ENCODE results near the gene TCF7L1.
A peak's percentile ranks its signal among the peaks of the same experiment; 100 is the strongest.
"Not testable (repeated sequence)": the region's sequence is repeated elsewhere in the genome, so short reads cannot be mapped to it uniquely, and the experiment has no call there.

Gene TCF7L1

DNA sequence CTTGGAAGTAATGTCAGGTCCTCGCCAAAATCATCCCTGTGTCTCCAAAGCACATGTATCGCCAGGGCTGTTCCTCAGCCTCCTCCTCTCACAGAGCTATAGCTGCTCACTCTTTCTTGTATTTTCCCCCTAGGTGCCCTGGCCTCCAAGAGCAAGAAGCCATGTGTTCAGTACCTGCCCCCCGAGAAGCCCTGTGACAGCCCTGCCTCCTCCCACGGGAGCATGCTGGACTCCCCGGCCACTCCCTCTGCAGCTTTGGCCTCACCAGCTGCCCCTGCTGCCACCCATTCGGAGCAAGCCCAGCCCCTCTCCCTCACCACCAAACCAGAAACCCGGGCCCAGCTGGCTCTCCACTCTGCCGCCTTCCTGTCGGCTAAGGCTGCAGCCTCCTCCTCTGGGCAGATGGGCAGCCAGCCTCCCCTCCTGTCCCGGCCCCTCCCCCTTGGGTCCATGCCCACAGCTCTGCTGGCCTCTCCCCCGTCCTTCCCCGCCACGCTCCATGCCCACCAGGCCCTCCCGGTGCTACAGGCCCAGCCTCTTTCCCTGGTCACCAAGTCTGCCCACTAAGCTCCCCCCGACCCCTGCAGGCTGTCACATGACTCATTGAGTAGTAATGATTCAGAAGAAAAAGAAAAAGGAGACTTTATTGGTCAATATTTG lies 175.8 kb downstream of the TCF7L1 start:
- DNase-seq, result no peak
- TF ChIP-seq POLR2A (IDR thresholded peaks at IDR 0.05; ENCODE audit: low read length) (no peak), GATA1 (IDR thresholded peaks at IDR 0.05; ENCODE audit: low read depth, low read length) (no peak)

DNA sequence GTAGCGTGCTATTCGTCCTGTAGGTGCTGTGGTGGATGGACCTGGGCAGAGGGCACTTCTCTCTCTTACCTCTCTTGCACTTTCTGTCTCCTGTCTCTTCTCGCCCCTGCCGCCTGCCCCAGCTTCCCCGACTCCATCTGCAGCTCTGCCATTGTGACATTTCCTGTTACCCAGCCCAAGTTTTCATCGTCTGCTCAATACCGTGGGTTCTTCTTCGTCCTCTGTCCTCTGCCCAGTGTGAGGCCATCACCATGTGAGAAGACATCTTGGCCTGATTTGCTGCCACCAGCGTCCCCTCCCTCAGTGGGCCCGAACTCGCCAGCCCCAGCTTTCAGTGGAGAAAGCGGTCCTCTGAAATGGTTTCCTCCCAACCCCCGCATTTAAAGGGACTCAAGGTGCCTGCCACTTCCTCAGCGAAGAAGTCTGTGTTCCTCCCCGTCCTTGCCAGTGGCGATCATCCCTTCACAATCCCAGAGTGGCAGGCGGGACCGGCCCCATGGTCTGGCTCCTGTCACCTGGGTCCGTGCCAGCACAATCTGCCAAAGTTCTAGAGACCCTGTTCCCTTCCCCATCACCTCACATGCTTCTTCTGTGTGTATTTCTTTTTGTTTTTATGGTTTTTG lies 176.6 kb downstream of the TCF7L1 start:
- TF ChIP-seq GATA1 (IDR thresholded peaks at IDR 0.05; ENCODE audit: low read depth, low read length) (no peak), POLR2A (IDR thresholded peaks at IDR 0.05; ENCODE audit: low read length) (no peak)
- DNase-seq, result no peak

DNA sequence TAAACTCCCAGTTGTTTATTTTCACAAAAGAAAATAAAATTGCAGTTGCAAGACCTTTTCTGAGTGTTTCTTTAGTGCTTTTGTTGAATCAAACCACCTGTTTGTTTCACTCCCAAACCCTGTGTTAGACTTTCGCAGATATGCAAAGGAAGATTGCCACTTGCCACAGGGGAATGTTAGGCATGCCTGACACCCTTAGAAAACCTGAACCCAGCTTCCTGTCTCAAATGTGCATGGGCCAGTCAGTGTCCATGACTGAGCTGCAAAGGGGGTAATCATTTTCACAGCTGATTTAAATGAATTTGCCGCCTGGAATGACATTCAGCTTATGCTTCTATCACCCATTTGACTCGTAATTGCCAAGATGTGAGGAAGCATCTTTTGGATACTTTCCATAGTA lies 177.1 kb downstream of the TCF7L1 start:
- TF ChIP-seq GATA1 (IDR thresholded peaks at IDR 0.05; ENCODE audit: low read depth, low read length) (no peak), POLR2A (IDR thresholded peaks at IDR 0.05; ENCODE audit: low read length) (no peak)
- no peak for DNase-seq

DNA sequence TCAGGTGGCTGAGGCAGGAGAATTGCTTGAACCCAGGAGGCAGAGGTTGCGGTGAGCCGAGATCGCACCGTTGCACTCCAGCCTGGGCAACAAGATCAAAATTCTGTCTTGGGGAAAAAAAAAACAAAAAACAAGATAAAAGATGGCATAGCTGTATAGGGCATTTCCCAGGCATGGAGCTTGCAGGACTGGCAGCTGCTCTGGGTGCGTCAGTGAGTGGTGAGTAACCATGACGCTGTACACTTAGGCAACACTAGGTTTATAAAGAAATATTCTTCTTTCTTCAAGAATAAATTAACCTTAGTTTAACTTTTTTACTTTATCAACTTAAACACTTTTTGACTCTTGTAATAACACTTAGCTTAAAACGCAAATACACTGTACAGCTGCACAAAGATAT lies 179.2 kb downstream of the TCF7L1 start:
- no peak for TF ChIP-seq POLR2A (IDR thresholded peaks at IDR 0.05; ENCODE audit: low read length)
- TF ChIP-seq GATA1 (IDR thresholded peaks at IDR 0.05; ENCODE audit: low read depth, low read length), result no peak
- no peak for DNase-seq

DNA sequence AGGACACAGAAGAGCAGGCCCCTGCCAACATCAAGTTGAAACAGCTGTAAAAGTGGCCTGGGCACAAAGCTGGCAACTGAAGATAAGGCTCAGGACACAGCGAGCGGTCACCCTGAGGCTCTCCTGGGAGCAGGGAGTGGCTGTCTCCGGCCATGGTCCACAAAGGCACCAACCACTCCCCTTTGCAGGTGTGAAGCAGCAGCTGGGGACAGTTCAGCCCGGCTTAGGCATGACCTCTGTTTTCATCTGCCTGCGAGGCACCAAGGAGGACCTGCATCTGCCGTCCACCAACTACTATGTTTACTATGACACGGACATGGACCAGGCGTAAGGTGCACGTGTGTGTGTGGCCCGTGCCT lies 181.7 kb downstream of the TCF7L1 start:
- TF ChIP-seq GATA1 (IDR thresholded peaks at IDR 0.05; ENCODE audit: low read depth, low read length) (no peak), POLR2A (IDR thresholded peaks at IDR 0.05; ENCODE audit: low read length) (no peak)

DNA sequence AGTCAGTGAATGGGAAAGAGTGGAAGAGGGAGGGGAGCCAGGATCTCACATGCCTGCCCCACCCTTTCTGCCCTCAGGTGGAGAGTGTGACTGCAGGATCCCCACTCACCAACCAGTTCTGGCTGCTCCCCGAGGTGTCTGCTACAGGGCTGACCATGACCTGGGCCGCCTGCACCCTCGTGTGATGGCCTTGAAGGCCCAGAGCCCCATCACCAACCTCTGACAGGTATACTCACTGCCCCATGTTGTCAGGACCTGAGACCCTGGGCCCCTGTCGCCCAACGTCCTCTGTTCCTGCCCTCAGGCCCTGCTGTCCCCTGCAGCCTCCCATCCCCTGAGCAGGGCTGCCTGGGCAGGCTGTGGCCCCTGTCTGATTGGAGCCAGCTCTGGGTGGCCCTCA lies 182.7 kb downstream of the TCF7L1 start:
- DNase-seq, result not testable (repeated sequence)

More for the DNA sequence above, 181.7 kb downstream of the TCF7L1 start:
- peak in 1 of 2 experiments; percentile 22 for DNase-seq

DNA sequence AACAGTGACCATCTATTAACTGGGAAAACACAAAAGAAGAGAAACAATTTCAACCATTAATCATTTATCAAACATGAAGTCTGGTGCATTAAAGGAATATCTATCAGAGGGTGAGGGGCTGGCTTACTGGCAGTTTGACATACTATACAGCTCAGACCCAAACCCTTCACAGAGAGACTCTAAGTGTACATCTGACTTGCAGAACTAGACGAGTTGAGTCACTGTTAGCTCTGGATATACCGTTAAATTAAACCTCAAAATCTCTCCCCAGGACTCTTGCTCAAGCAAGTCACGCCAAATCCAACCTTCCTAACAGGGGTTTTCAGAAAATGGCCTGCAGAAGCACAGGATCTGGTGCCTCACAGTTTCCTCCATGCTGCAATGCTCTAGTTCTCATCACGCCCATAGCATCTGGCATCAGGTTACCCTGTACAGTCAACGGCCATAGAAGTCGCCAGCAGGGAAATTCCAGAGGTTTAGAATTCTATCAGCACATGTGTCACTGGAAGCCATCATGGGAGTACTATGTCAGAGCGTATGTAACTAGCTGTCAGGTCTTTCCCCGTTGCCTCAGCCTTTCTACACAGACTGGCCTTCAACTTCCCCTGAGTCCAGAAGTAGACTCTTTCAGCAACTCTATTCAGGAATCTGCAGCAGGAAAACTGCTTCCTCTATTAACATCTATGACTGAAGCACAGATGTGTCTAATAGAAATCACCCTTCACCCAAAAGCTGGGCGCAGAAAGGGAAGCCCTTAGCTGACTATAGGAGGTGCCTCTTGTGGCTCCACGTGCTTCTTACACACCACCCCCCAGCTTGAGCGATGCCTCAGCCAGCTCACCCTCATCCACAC lies 185.3 kb downstream of the TCF7L1 start:
- no peak for DNase-seq
- no peak for TF ChIP-seq POLR2A (IDR thresholded peaks at IDR 0.05; ENCODE audit: low read length)

DNA sequence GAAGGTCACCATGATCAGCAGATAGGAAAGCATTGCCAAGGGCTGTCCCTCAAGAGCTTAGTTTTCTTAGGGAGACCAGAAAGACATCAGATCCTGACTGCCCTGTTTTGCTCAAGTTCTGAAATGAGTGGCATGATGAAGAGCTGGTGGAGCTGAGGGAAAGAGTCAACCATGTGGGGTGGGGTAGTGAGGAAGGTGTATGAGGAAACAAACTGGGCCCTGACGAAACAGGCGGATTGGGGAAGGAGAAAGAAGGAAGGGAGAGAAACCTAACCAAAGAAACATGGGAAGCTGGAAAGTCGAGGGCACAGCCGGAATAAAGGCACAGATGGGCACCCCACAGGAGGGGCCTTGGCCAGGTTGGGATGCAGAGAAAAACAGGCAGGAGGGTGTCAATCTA lies 186.6 kb downstream of the TCF7L1 start:
- TF ChIP-seq GATA1 (IDR thresholded peaks at IDR 0.05; ENCODE audit: low read depth, low read length), result no peak
- no peak for TF ChIP-seq POLR2A (IDR thresholded peaks at IDR 0.05; ENCODE audit: low read length)
- no peak for DNase-seq

DNA sequence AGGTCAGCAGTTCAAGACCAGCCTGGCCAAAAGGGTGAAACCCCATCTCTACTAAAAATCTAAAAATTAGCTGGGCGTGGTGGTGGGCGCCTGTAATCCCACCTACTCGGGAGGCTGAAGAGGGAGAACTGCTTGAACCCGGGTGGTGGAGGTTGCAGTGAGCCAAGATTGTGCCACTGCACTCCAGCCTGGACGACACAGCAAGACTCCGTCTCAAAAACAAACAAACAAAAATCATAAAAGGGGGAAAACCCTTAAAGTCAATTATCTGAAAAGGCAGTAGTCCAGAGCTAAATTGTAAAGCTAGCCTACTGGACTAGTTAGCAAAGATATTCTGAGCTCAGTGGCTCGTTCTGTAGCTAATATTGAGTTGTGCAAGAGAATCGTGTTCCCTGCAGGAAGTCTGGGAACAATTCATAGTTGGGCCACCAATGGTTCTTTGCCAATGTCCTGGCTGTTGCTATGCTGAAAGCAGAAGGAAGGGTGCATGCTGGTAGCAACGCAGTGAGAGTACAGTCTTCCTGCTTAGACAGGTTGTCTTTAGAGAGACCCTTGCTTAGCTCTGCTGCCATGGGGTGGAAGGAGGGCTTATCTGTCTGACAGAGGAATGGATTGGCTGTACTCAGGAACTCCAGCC lies 190.3 kb downstream of the TCF7L1 start:
- TF ChIP-seq POLR2A (IDR thresholded peaks at IDR 0.05; ENCODE audit: low read length), result no peak
- TF ChIP-seq GATA1 (IDR thresholded peaks at IDR 0.05; ENCODE audit: low read depth, low read length), result no peak
- no peak for DNase-seq

DNA sequence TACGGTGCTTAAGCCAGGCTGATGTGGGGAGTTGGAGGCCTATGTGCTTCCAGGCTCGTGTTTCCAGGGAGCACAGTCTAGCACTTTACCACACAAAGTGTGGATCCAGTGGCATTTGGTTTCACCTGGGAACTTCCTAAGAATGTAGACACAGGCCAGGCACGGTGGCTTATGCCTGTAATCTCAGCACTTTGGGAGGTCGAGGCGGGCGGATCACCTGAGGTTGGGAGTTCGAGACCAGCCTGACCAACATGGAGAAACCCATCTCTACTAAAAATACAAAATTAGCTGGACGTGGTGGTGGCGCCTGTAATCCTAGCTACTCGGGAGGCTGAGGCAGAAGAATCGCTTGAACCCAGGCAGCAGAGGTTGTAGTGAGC lies 190.8 kb downstream of the TCF7L1 start:
- not testable (repeated sequence) for DNase-seq

DNA sequence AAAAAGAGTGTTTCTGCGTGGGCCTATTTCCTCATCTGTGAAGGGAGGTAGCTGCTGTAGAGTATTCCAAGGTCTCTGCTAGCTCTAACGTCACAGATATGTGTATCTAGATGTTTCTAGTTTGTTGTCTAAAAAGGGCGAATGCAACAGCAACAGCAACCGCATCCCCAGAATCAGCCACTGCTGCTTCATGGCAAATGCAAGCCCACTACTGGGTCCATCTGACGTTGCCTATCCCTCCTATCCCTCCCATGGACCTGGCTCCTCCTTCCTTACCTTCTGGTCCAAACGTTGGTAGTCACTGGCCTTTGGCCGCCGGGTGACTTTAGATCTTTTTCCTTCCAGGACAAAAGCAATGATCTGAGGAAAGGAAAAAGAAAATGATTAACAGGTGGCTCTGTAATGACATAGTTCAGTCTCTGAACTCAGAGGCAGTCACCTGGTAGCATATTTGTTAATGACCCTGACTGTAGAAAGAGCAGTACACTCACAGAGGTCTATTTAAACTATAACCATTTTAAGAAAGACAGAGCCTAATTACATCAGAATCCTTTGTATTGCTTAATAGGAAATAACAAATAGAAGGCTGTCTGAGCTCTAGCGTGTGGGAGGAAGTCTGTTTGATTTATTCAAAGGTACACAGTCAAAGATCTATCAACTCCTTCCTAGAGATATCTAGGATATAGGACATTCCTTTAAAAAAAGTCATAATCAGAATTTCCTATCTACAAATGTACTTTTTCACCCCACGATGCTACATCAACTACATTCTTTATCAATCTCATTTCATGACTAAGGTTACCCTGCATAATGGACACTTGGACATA lies 191.7 kb downstream of the TCF7L1 start:
- TF ChIP-seq GATA1 (IDR thresholded peaks at IDR 0.05; ENCODE audit: low read depth, low read length) (no peak), POLR2A (IDR thresholded peaks at IDR 0.05; ENCODE audit: low read length) (no peak)

DNA sequence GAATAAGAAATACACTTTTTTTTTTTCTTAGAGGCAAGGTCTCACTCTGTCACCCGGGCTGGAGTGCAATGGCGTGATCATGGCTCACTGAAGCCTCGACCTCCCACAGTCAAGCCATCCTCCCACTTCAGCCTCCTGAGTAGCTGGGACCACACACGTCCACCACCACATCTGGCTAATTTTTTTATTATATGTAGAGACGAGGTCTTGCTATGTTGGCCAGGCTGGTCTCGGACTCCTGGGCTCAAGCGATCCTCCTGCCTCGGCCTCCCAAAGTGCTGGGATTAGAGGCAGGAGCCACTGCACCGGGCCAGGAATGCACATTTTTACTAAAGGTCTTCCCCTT lies 192.2 kb downstream of the TCF7L1 start:
- DNase-seq, result no peak
- TF ChIP-seq POLR2A (IDR thresholded peaks at IDR 0.05; ENCODE audit: low read length), result no peak
- no peak for TF ChIP-seq GATA1 (IDR thresholded peaks at IDR 0.05; ENCODE audit: low read depth, low read length)

More for the DNA sequence above, 191.7 kb downstream of the TCF7L1 start:
- peak in 1 of 2 experiments; percentile 13 for DNase-seq

DNA sequence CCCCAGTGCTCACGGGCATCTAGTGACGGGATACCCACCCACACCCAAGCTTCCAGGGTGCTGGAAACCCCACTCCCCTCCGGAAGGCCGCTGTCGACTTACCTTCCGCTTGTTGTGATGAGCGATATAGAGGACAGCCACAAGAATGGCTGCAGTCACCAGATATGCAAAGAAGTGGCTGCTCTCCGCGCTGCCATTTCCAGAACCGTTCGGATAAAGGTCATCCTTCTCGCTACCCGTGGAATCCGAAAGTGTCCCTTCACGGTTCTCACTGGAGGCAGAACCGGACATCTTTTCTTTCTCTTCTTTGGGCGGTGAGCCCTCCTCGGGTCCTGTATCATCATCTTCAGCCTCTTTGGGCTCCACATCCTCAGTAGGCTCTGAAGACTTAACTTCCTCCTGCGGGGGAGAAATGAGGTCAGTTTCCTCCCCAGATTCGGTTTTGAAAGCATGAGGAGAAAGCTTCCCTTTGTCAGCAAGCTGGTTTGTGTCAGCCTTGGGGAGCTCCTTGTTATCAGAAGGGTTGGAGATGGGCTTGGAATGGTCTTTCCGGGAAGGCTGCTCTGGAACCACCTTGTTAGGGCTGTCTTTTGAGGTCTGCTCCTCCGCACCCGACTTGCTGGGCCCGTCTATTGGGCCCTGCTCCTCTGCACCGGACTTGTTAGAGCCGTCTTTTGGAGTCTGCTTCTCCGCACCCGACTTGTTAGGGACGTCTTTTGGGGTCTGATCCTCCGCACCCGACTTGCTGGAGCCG lies 193.4 kb downstream of the TCF7L1 start:
- TF ChIP-seq GATA1 (IDR thresholded peaks at IDR 0.05; ENCODE audit: low read depth, low read length) (no peak), POLR2A (IDR thresholded peaks at IDR 0.05; ENCODE audit: low read length) (peak; percentile 26)
- peak; percentile 73 to 76 for DNase-seq

Data from erythroblast (primary cell).